ENCODE measurements around the gene PPP1R1A. TPM values are rescaled to one million over a fixed set of nuclear protein-coding genes. Genes with fewer than 3 reads are reported as not detected.

Gene PPP1R1A
- total RNA-seq, 1 experiment from 2014 or later = not detected

DNA sequence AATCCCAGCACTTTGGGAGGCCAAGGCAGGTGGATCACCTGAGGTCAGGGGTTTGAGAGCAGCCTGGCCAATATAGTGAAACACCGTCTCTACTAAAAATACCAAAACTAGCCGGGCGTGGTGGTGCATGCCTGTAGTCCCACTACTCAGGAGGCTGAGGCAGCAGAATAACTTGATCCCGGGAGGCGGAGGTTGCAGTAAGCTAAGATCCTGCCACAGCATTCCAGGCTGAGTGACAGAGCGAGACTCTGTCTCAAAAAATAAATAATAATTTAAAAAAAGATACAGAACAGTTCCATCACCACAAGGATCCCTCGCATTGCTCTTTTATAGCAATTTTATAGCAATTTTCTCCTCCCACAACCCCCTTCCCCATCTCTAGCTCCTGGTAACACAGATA, 43.7 kb downstream of the PPP1R1A start:
- intact Hi-C loops (cut with micrococcal nuclease) = no loop called here
- ChIA-PET CTCF (no interaction called here), POLR2A (ENCODE audit: unreplicated experiment) (no interaction called here)
- Histone ChIP-seq H3K4me1 (ENCODE audit: insufficient read depth, low read length) (no peaks in the 10 kb centered on the region), H3F3A (ENCODE audit: low read length, unreplicated experiment) (no peaks in the 10 kb centered on the region), H3K36me3 (ENCODE audit: low read depth, low read length) (no peaks in the 10 kb centered on the region), H4K20me1 (ENCODE audit: low read length) (no peaks in the 10 kb centered on the region), H2AFZ (ENCODE audit: low read length) (no peak overlapping the region), H3K27me3 (ENCODE audit: low read length) (peaks cover 90% of the 10 kb centered on the region), H3K27ac (ENCODE audit: low read length) (no peak overlapping the region), H3K9ac (ENCODE audit: low read length) (no peak overlapping the region), H3K4me3 (ENCODE audit: low read length) (no peak overlapping the region), H3K79me2 (ENCODE audit: low read length) (no peaks in the 10 kb centered on the region), H3K9me3 (ENCODE audit: low read length) (no peaks in the 10 kb centered on the region), H3K9me2 (replicated peaks; ENCODE audit: low read length) (no peaks in the 10 kb centered on the region), H3K4me2 (ENCODE audit: low read length) (no peak overlapping the region)
- TF ChIP-seq EZH2 (IDR thresholded peaks at IDR 0.05; ENCODE audit: low read length, unreplicated experiment) (no peak), EZH2phosphoT487 (IDR thresholded peaks at IDR 0.05; ENCODE audit: borderline replicate concordance, low read length) (no peak)
- TF ChIP-seq, protein P1, sequence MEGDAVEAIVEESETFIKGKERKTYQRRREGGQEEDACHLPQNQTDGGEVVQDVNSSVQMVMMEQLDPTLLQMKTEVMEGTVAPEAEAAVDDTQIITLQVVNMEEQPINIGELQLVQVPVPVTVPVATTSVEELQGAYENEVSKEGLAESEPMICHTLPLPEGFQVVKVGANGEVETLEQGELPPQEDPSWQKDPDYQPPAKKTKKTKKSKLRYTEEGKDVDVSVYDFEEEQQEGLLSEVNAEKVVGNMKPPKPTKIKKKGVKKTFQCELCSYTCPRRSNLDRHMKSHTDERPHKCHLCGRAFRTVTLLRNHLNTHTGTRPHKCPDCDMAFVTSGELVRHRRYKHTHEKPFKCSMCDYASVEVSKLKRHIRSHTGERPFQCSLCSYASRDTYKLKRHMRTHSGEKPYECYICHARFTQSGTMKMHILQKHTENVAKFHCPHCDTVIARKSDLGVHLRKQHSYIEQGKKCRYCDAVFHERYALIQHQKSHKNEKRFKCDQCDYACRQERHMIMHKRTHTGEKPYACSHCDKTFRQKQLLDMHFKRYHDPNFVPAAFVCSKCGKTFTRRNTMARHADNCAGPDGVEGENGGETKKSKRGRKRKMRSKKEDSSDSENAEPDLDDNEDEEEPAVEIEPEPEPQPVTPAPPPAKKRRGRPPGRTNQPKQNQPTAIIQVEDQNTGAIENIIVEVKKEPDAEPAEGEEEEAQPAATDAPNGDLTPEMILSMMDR (conservative IDR thresholded peaks at IDR 0.05; ENCODE audit: low read depth, low read length) = no peak
- ATAC-seq (no peak), DNase-seq (no peak)
- BruUV-seq (replicated peaks) = no TSS peak

DNA sequence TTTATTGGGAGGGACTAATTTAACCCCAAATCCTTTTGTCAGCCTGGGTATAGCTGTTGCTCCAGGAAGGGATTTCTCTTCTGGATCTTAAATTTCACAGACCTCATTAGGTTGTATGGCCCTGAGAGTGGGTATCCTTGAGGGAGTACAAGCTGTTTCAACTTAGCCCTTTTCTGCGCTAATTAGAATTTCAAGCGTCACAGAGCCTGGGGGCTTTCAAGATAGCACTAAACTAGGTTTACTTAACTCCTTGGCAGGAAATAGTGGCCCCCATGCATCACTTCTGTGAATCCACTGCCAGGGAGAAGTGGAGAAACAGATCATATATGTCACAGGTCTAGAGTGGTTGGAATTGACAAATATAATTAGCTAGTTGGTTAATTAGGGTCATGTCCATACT, 44.9 kb downstream of the PPP1R1A start:
- H3K4me1 ChIP-seq (ENCODE audit: insufficient read depth, low read length) = no peaks in the 10 kb centered on the region
- no peak for ATAC-seq
- no peaks in the 10 kb centered on the region for H3K79me2 ChIP-seq (ENCODE audit: low read length)
- DNase-seq = no peak
- H3K27me3 ChIP-seq (ENCODE audit: low read length) = peaks cover 92% of the 10 kb centered on the region
- TF ChIP-seq, protein P1 (conservative IDR thresholded peaks at IDR 0.05; ENCODE audit: low read depth, low read length) = no peak
- TF ChIP-seq EZH2phosphoT487 (IDR thresholded peaks at IDR 0.05; ENCODE audit: borderline replicate concordance, low read length) = no peak
- TF ChIP-seq EZH2 (IDR thresholded peaks at IDR 0.05; ENCODE audit: low read length, unreplicated experiment) = no peak
- H3F3A ChIP-seq (ENCODE audit: low read length, unreplicated experiment) = no peaks in the 10 kb centered on the region
- H4K20me1 ChIP-seq (ENCODE audit: low read length) = no peaks in the 10 kb centered on the region
- no peaks in the 10 kb centered on the region for H3K36me3 ChIP-seq (ENCODE audit: low read depth, low read length)
- POLR2A ChIA-PET (ENCODE audit: unreplicated experiment) = no interaction called here
- H3K9me3 ChIP-seq (ENCODE audit: low read length) = no peaks in the 10 kb centered on the region
- no peak overlapping the region for H3K9ac ChIP-seq (ENCODE audit: low read length)
- intact Hi-C loops (cut with micrococcal nuclease) = no loop called here
- H3K4me2 ChIP-seq (ENCODE audit: low read length) = no peak overlapping the region
- H3K9me2 ChIP-seq (replicated peaks; ENCODE audit: low read length) = no peaks in the 10 kb centered on the region
- H3K4me3 ChIP-seq (ENCODE audit: low read length) = no peak overlapping the region
- H2AFZ ChIP-seq (ENCODE audit: low read length) = no peak overlapping the region
- no peak overlapping the region for H3K27ac ChIP-seq (ENCODE audit: low read length)
- CTCF ChIA-PET = no interaction called here
- no TSS peak for BruUV-seq (replicated peaks)

DNA sequence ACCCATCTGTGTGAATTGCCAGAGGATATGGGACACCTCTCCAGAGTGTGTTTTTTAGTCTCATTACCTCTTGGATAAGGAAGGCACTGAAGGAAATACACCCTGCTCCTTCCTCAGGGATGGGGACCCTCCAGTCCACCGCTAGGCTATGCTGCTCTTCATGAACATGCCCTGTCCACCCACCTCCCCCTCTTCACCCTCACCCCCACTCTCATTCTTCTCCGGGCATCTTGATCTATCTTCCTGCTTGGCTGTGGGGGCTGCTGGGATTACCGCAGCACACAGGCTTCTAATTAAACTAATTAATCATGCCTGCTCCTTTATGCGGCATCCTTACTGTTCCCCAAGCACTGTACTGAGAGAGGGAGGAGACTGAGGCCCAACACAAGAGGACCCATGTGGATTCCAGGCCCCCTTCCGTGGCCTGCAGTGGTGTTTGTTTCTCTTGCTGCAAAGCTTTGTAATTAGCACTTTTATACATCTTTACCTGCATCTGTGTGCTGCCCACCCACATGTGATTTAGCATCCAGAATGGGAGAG, 46.6 kb downstream of the PPP1R1A start:
- Histone ChIP-seq H3K79me2 (ENCODE audit: low read length) (no peaks in the 10 kb centered on the region), H3K27me3 (ENCODE audit: low read length) (peaks cover 89% of the 10 kb centered on the region), H3K36me3 (ENCODE audit: low read depth, low read length) (no peaks in the 10 kb centered on the region), H3K4me3 (ENCODE audit: low read length) (no peak overlapping the region), H3K9ac (ENCODE audit: low read length) (no peak overlapping the region), H2AFZ (ENCODE audit: low read length) (no peak overlapping the region), H3K4me2 (ENCODE audit: low read length) (no peak overlapping the region), H3K27ac (ENCODE audit: low read length) (no peak overlapping the region), H4K20me1 (ENCODE audit: low read length) (no peaks in the 10 kb centered on the region), H3K4me1 (ENCODE audit: insufficient read depth, low read length) (no peaks in the 10 kb centered on the region), H3F3A (ENCODE audit: low read length, unreplicated experiment) (no peaks in the 10 kb centered on the region), H3K9me2 (replicated peaks; ENCODE audit: low read length) (no peaks in the 10 kb centered on the region), H3K9me3 (ENCODE audit: low read length) (no peaks in the 10 kb centered on the region)
- intact Hi-C loops (cut with micrococcal nuclease) = no loop called here
- no TSS peak for BruUV-seq (replicated peaks)
- POLR2A ChIA-PET (ENCODE audit: unreplicated experiment) = no interaction called here
- DNase-seq = no peak
- TF ChIP-seq EZH2phosphoT487 (IDR thresholded peaks at IDR 0.05; ENCODE audit: borderline replicate concordance, low read length) = no peak
- TF ChIP-seq EZH2 (IDR thresholded peaks at IDR 0.05; ENCODE audit: low read length, unreplicated experiment) = no peak
- TF ChIP-seq, protein P1 (conservative IDR thresholded peaks at IDR 0.05; ENCODE audit: low read depth, low read length) = no peak
- ATAC-seq = no peak
- CTCF ChIA-PET = no interaction called here
